GM19397 (cell line): ENCODE results near the gene CPZ.

Experiments used
- ATAC-seq: cut with Tn5 transposase; IDR thresholded peaks from one replicate; pipeline ENCODE4 v1.9.1; 2021; ENCODE audit warnings: mild to moderate bottlenecking, moderate library complexity; ENCODE audit not compliant: unreplicated experiment

Gene CPZ

GRCh38 chr4:8593264-8594096 is 915 bp downstream of the CPZ start:
- no peak for ATAC-seq

GRCh38 chr4:8594097-8595038 is 1.8 kb downstream of the CPZ start:
- ATAC-seq, result no peak

GRCh38 chr4:8595237-8596087 is 2.9 kb downstream of the CPZ start:
- ATAC-seq, result no peak

- ATAC-seq, result no peak
These were observed 4.3 kb downstream of the CPZ start for GRCh38 chr4:8596891-8597290.

GRCh38 chr4:8597319-8597718 is 4.8 kb downstream of the CPZ start:
- no peak for ATAC-seq

- ATAC-seq, result no peak
These were observed 5.2 kb downstream of the CPZ start for GRCh38 chr4:8597791-8598190.

GRCh38 chr4:8598391-8599090 is 6.0 kb downstream of the CPZ start:
- ATAC-seq, result no peak

- ATAC-seq, result no peak
These were observed 6.5 kb downstream of the CPZ start for GRCh38 chr4:8599091-8599460.

- ATAC-seq, result no peak
These were observed 7.1 kb downstream of the CPZ start for GRCh38 chr4:8599657-8600056.

GRCh38 chr4:8600266-8600665 is 7.7 kb downstream of the CPZ start:
- ATAC-seq, result no peak

GRCh38 chr4:8600686-8601085 is 8.1 kb downstream of the CPZ start:
- no peak for ATAC-seq

- no peak for ATAC-seq
These were observed 8.5 kb downstream of the CPZ start for GRCh38 chr4:8601086-8601485.

GRCh38 chr4:8601556-8601955 is 9.0 kb downstream of the CPZ start:
- no peak for ATAC-seq

- ATAC-seq, result no peak
These were observed 10.3 kb downstream of the CPZ start for GRCh38 chr4:8602686-8603430.

- ATAC-seq, result no peak
These were observed 11.4 kb downstream of the CPZ start for GRCh38 chr4:8603931-8604330.

GRCh38 chr4:8605289-8605688 is 12.7 kb downstream of the CPZ start:
- no peak for ATAC-seq

- ATAC-seq, result no peak
These were observed 13.9 kb downstream of the CPZ start for GRCh38 chr4:8606476-8606875.

- ATAC-seq, result no peak
These were observed 14.4 kb downstream of the CPZ start for GRCh38 chr4:8606966-8607365.

- no peak for ATAC-seq
These were observed 15.3 kb downstream of the CPZ start for GRCh38 chr4:8607603-8608481.
